H1 (cell line): ENCODE data around the gene GIT1. TPM values are rescaled to one million over a fixed set of nuclear protein-coding genes. Genes with fewer than 3 reads are reported as not detected.

Source experiments
- CTCF ChIA-PET: fragments of 300-600 bp; sonication (Branson Sonifier 250); formaldehyde crosslinking; loops from one replicate; lab custom pipeline; 2021; ENCODE audit not compliant: partially characterized antibody; lab: Charles Lee
- POLR2A ChIA-PET: fragments of 300-600 bp; sonication (Branson Sonifier 250); formaldehyde crosslinking; loops from one replicate; lab custom pipeline; 2021; ENCODE audit warnings: inconsistent platforms; ENCODE audit not compliant: partially characterized antibody; lab: Charles Lee
- DNase-seq, 2 experiments: peaks; one replicate each; pipeline versions ENCODE4 v3.0.0 to v3.0.0-alpha.2; 2010 to 2022; ENCODE audit warnings: low spot score in 2 of 2, low read depth in 1 of 2, mixed read lengths in 1 of 2
- FAIRE-seq: peaks from 2 replicates; lab custom pipeline; 2011; peaks lifted over from hg19 to GRCh38; lab: Jason Lieb, UNC
- H2AFZ ChIP-seq: 2 replicates; pipeline ENCODE4 v1.8.1; 2012; ENCODE audit warnings: low read length, inconsistent platforms
- H2AK5ac ChIP-seq: 2 replicates; pipeline ENCODE4 v1.6.1; 2013; ENCODE audit warnings: low read depth, low read length
- H2BK120ac ChIP-seq: replicated peaks from 2 replicates; pipeline ENCODE3; 2013; ENCODE audit warnings: low read depth, low read length, inconsistent platforms
- H2BK12ac ChIP-seq: 2 replicates; pipeline ENCODE4 v1.6.1; 2013; ENCODE audit warnings: low read depth, low read length
- H2BK15ac ChIP-seq: 2 replicates; pipeline ENCODE4 v1.6.1; 2013; ENCODE audit warnings: low read length
- H2BK20ac ChIP-seq: 2 replicates; pipeline ENCODE4 v1.6.1; 2013; ENCODE audit warnings: low read length
- H2BK5ac ChIP-seq: 2 replicates; pipeline ENCODE4 v1.6.1; 2013; ENCODE audit warnings: low read depth, low read length
- H3K14ac ChIP-seq: 2 replicates; pipeline ENCODE4 v1.6.1; 2013; ENCODE audit warnings: inconsistent platforms; ENCODE audit not compliant: insufficient read length
- H3K18ac ChIP-seq: 2 replicates; pipeline ENCODE4 v1.6.1; 2013; ENCODE audit warnings: low read length; ENCODE audit errors: extremely low read depth
- H3K23ac ChIP-seq: 2 replicates; pipeline ENCODE4 v1.6.1; 2013; ENCODE audit warnings: inconsistent platforms; ENCODE audit not compliant: insufficient read length
- H3K23me2 ChIP-seq: 2 replicates; pipeline ENCODE4 v1.6.1; 2013; ENCODE audit warnings: low read depth, low read length
- H3K27ac ChIP-seq: 2 replicates; pipeline ENCODE4 v1.6.1; 2011; ENCODE audit warnings: low read depth, low read length, inconsistent platforms
- H3K27me3 ChIP-seq, 4 experiments: replicated peaks in 1 of 4; 1 replicate in 1 of 4; 2 replicates in 3 of 4; pipeline versions ENCODE4 v1.6.1 to v1.8.1; 2011 to 2013; ENCODE audit warnings: low read length in 3 of 4, mild to moderate bottlenecking in 3 of 4, inconsistent platforms in 2 of 4, mixed read lengths in 2 of 4, moderate library complexity in 1 of 4; ENCODE audit not compliant: control insufficient read depth in 3 of 4, insufficient read depth in 3 of 4; ENCODE audit errors: extremely low read depth in 1 of 4
- H3K36me3 ChIP-seq, 4 experiments: 2 replicates each; pipeline versions ENCODE4 v1.6.1 to v1.8.1; 2011 to 2013; ENCODE audit warnings: mild to moderate bottlenecking in 4 of 4, low read length in 3 of 4, moderate library complexity in 2 of 4, control low read depth in 1 of 4, inconsistent platforms in 1 of 4; ENCODE audit not compliant: insufficient read depth in 4 of 4, control insufficient read depth in 2 of 4
- H3K4ac ChIP-seq: replicated peaks from 2 replicates; pipeline ENCODE3; 2013; ENCODE audit warnings: low read length, low read depth, mixed read lengths, inconsistent platforms; ENCODE audit not compliant: insufficient read length
- H3K4me1 ChIP-seq, 4 experiments: replicated peaks in 1 of 4; 1 replicate in 1 of 4; 2 replicates in 3 of 4; pipeline versions ENCODE4 v1.6.1 to v1.8.1; 2011 to 2013; ENCODE audit warnings: low read length in 3 of 4, inconsistent platforms in 2 of 4, mixed read lengths in 1 of 4; ENCODE audit not compliant: insufficient read depth in 4 of 4, control insufficient read depth in 3 of 4
- H3K4me2 ChIP-seq, 2 experiments: 2 replicates each; pipeline versions ENCODE4 v1.6.1 to v1.8.1; 2011 to 2013; ENCODE audit warnings: low read depth in 2 of 2, low read length in 2 of 2, control low read depth in 1 of 2, inconsistent platforms in 1 of 2, mild to moderate bottlenecking in 1 of 2; ENCODE audit not compliant: insufficient read depth in 1 of 2
- H3K4me3 ChIP-seq, 4 experiments: fragments of 200-600, 300-600 bp in 1 of 4; sonication (generic), shearing (Covaris generic), sonication (Bioruptor Twin) in 1 of 4; 2 replicates each; pipeline versions ENCODE4 v1.5.1 to v1.8.1; 2011 to 2016; ENCODE audit warnings: low read length in 4 of 4, low read depth in 3 of 4, control low read depth in 2 of 4, inconsistent platforms in 2 of 4, mild to moderate bottlenecking in 2 of 4, mixed read lengths in 1 of 4, moderate library complexity in 1 of 4; ENCODE audit not compliant: insufficient read depth in 2 of 4; ENCODE audit errors: extremely low read depth in 1 of 4
- H3K56ac ChIP-seq: replicated peaks from 2 replicates; pipeline ENCODE3; 2013; ENCODE audit warnings: low read depth, mild to moderate bottlenecking, mixed read lengths, low read length, inconsistent platforms; ENCODE audit not compliant: insufficient read length
- H3K79me1 ChIP-seq: 2 replicates; pipeline ENCODE4 v1.6.1; 2013; ENCODE audit warnings: low read depth, low read length, control low read depth
- H3K79me2 ChIP-seq, 2 experiments: 2 replicates each; pipeline versions ENCODE4 v1.6.1 to v1.8.1; 2012 to 2013; ENCODE audit warnings: low read length in 2 of 2, mild to moderate bottlenecking in 2 of 2, inconsistent platforms in 1 of 2; ENCODE audit not compliant: insufficient read depth in 2 of 2, control insufficient read depth in 1 of 2
- H3K9ac ChIP-seq, 4 experiments: replicated peaks in 1 of 4; 1 replicate in 1 of 4; 2 replicates in 3 of 4; pipeline versions ENCODE4 v1.6.1 to v1.8.1; 2011 to 2013; ENCODE audit warnings: low read depth in 3 of 4, low read length in 3 of 4, control low read depth in 2 of 4, mild to moderate bottlenecking in 2 of 4, moderate library complexity in 2 of 4, inconsistent platforms in 1 of 4; ENCODE audit errors: extremely low read depth in 1 of 4
- H3K9me3 ChIP-seq, 2 experiments: 2 replicates each; pipeline versions ENCODE4 v1.6.1 to v1.8.1; 2012 to 2013; ENCODE audit warnings: mild to moderate bottlenecking in 2 of 2, moderate library complexity in 2 of 2, control low read depth in 1 of 2, inconsistent platforms in 1 of 2, low read depth in 1 of 2, low read length in 1 of 2, mixed read lengths in 1 of 2; ENCODE audit not compliant: insufficient read depth in 2 of 2
- H4K20me1 ChIP-seq, 2 experiments: replicated peaks in 1 of 2; 2 replicates each; pipeline versions ENCODE3 to v1.8.1; 2011 to 2013; ENCODE audit warnings: inconsistent platforms in 2 of 2, low read length in 2 of 2, mild to moderate bottlenecking in 1 of 2; ENCODE audit not compliant: insufficient read depth in 2 of 2, control insufficient read depth in 1 of 2
- H4K5ac ChIP-seq: 2 replicates; pipeline ENCODE4 v1.6.1; 2013; ENCODE audit warnings: low read length, low read depth, mixed read lengths, inconsistent platforms; ENCODE audit not compliant: insufficient read length
- H4K8ac ChIP-seq: 2 replicates; pipeline ENCODE4 v1.8.0; 2013; ENCODE audit warnings: mild to moderate bottlenecking, moderate library complexity, low read length, inconsistent platforms; ENCODE audit not compliant: insufficient read depth; ENCODE audit errors: extremely low read depth
- H4K91ac ChIP-seq: replicated peaks from 2 replicates; pipeline ENCODE3; 2013; ENCODE audit warnings: low read length, mixed read lengths, inconsistent platforms; ENCODE audit not compliant: insufficient read length
- BRCA1 ChIP-seq: IDR thresholded peaks from 2 replicates; pipeline ENCODE4 v1.6.1; 2012; ENCODE audit warnings: low read depth, low read length, improper control_type of control experiment
- EP300 ChIP-seq, 2 experiments: IDR thresholded peaks; 1 replicate in 1 of 2; 2 replicates in 1 of 2; pipeline ENCODE4 v1.6.1; 2011 to 2012; ENCODE audit warnings: low read depth in 2 of 2, low read length in 2 of 2, mild to moderate bottlenecking in 2 of 2, borderline replicate concordance in 1 of 2, inconsistent platforms in 1 of 2, moderate library complexity in 1 of 2
- GTF2F1 ChIP-seq: IDR thresholded peaks from 2 replicates; pipeline ENCODE4 v1.6.1; 2012; ENCODE audit warnings: low read depth, low read length, improper control_type of control experiment, borderline replicate concordance
- HDAC6 ChIP-seq: IDR thresholded peaks from one replicate; pipeline ENCODE4 v1.7.1; 2012; ENCODE audit warnings: low read depth, mild to moderate bottlenecking, inconsistent platforms, low read length, moderate library complexity
- KDM4A ChIP-seq: IDR thresholded peaks from one replicate; pipeline ENCODE4 v1.7.1; 2012; ENCODE audit warnings: low read depth, mild to moderate bottlenecking, moderate library complexity, low read length, inconsistent platforms; ENCODE audit not compliant: severe bottlenecking
- MAX ChIP-seq: IDR thresholded peaks from 2 replicates; pipeline ENCODE4 v1.6.1; 2012; ENCODE audit warnings: inconsistent platforms
- POLR2AphosphoS5 ChIP-seq: IDR thresholded peaks from 2 replicates; pipeline ENCODE4 v1.6.1; 2011; ENCODE audit warnings: low read depth, low read length
- SUZ12 ChIP-seq: fragments of 200-600 bp; sonication (generic); IDR thresholded peaks from 2 replicates; pipeline ENCODE4 v1.6.1; 2012; ENCODE audit warnings: mild to moderate bottlenecking, inconsistent platforms, low read length, moderate library complexity, mixed read lengths
- TAF1 ChIP-seq: IDR thresholded peaks from 2 replicates; pipeline ENCODE4 v1.6.1; 2011; ENCODE audit warnings: mild to moderate bottlenecking, low read depth, low read length
- TCF12 ChIP-seq: IDR thresholded peaks from 2 replicates; pipeline ENCODE4 v1.6.1; 2011; ENCODE audit warnings: low read depth, mild to moderate bottlenecking, low read length
- ZNF274 ChIP-seq: IDR thresholded peaks from 2 replicates; pipeline ENCODE4 v1.7.0; 2012; ENCODE audit warnings: low read length, borderline replicate concordance; ENCODE audit errors: extremely low read depth
- WGBS, 2 experiments: shearing (Covaris generic) in 1 of 2; methylation state at CpG; one replicate each; pipeline versions ENCODE4 v1.1.6 to v1.1.7; 2013 to 2015; ENCODE audit warnings: low lambda C conversion rate in 2 of 2, mixed read lengths in 2 of 2, inconsistent platforms in 1 of 2, low coverage in 1 of 2, missing lambda C conversion rate in 1 of 2; ENCODE audit not compliant: insufficient replicate concordance in 2 of 2, insufficient coverage in 1 of 2, insufficient read length in 1 of 2; ENCODE audit errors: extremely low coverage in 1 of 2, missing lambda C conversion rate in 1 of 2; 5-methylcytosine and 5-hydroxymethylcytosine counted together
- polyA plus RNA-seq, 7 experiments: library from polyadenylated mRNA; depleted of rRNA in 3 of 7; stranded (reverse) in 5 of 7; unstranded in 2 of 7; fragments of >200 nt in 5 of 7; fragments of 200-250 nt in 2 of 7; gene quantifications; 1 replicate in 5 of 7; 2 replicates in 1 of 7; 4 replicates in 1 of 7; pipeline versions ENCODE4 v1.2.1 to v1.2.3, GENCODE V29; 2011 to 2013; ENCODE audit warnings: missing spikeins in 2 of 7, mixed read lengths in 2 of 7
- total RNA-seq: library from RNA; stranded (reverse); fragmentation: NEBNext Ultra II Directional; extraction: Animal tissue kit (Norgen Biotek cat#: 25700); gene quantifications from 2 replicates; pipeline ENCODE4 v1.2.1, GENCODE V29; 2021

GIT1 gene
- total and polyA plus RNA-seq, 2 of the 8 experiments (the other 6 are each of a cell fraction or from before 2014, with no cell fraction given): 62.4 to 63.0 TPM

GRCh38 chr17:29614349-29615047 is 25.1 kb upstream of the GIT1 start:
- Histone ChIP-seq H2BK5ac (no peak overlapping the region), H4K20me1 (peaks cover 3 to 5% of the 10 kb centered on the region in 2 experiments), H4K91ac (peak overlapping the region; percentile 61), H3K36me3 (peaks cover 0 to 7% (median 0%) of the 10 kb centered on the region in 4 experiments; a peak in 1 of 8 replicates), H3K23me2 (peaks cover 13% of the 10 kb centered on the region), H2AFZ (no peak overlapping the region), H3K4me1 (peaks cover 10 to 40% (median 34%) of the 10 kb centered on the region in 4 experiments), H3K23ac (no peak overlapping the region), H3K56ac (no peak overlapping the region), H3K4me3 (no peak overlapping the region; a peak in 2 of 8 replicates), H3K79me1 (0 out of 2 replicates have a peak, but pooled peaks cover 2% of the 10 kb centered on the region), H2BK20ac (no peak overlapping the region), H4K5ac (no peak overlapping the region), H2AK5ac (peak overlapping the region; percentile 85; the same call in 1 of the 2 replicates), H3K27ac (no peak overlapping the region), H2BK120ac (no peak overlapping the region), H3K4me2 (peak overlapping the region in 1 of 2 experiments; percentile 90; a peak in 1 of 4 replicates), H3K9me3 (peaks cover 0 to 11% of the 10 kb centered on the region in 2 experiments; a peak in 1 of 4 replicates), H3K9ac (no peak overlapping the region), H3K14ac (no peak overlapping the region), H3K4ac (no peak overlapping the region), H2BK12ac (0 out of 2 replicates have a peak overlapping the region, but pooled peaks have one; percentile 39), H3K27me3 (peaks cover 17 to 55% (median 44%) of the 10 kb centered on the region in 4 experiments), H2BK15ac (no peak overlapping the region), H4K8ac (peak overlapping the region; percentile 59; the same call in 1 of the 2 replicates), H3K79me2 (no peaks in the 10 kb centered on the region), H3K18ac (no peak overlapping the region)
- no peak for FAIRE-seq
- ChIA-PET CTCF (interaction anchor here (0.6 to 13.1 kb wide), 13 partner anchors 12 to 482 kb away, joined by 3 to 193 read pairs (median 5); partner anchors contain the start of genes ABHD15, ANKRD13B and TP53I13), POLR2A (interaction anchor here (0.6 to 4.3 kb wide), 5 partner anchors 11 to 1173 kb away, joined by 3 to 30 read pairs (median 3); partner anchors contain the start of gene ANKRD13B)
- TF ChIP-seq KDM4A (no peak), TCF12 (no peak), POLR2AphosphoS5 (no peak), SUZ12 (no peak), EP300 (IDR thresholded peaks at IDR 0.05; ENCODE audit: borderline replicate concordance in 1 of 2, low read depth in 2 of 2, low read length in 2 of 2) (no peak), ZNF274 (no peak), MAX (no peak), HDAC6 (no peak), GTF2F1 (no peak), TAF1 (no peak), BRCA1 (no peak)
- WGBS, 2 experiments: 86% methylated on average over 16 of the region's 16 CpGs; no CpG with 5 or more reads in 1 of the 2 experiments
- no peak for DNase-seq
